ENCODE measurements around the gene ECE1. TPM values are rescaled to one million over a fixed set of nuclear protein-coding genes. Genes with fewer than 3 reads are reported as not detected.

Gene ECE1
- total and polyA plus RNA-seq, 9 of the 15 experiments (the other 6 are each of a cell fraction or from before 2014, with no cell fraction given): 0.56 to 34.8 (median 11.0) TPM

GRCh38 chr1:21176586-21177555 lies 113.4 kb downstream of the ECE1 start, which contains the start of gene EIF4G3 (continued):
- TF ChIP-seq GABPA (tag; conservative IDR thresholded peaks at IDR 0.05; ENCODE audit: low read depth) (0 out of 2 replicates have a peak, but pooled peaks have one; percentile 19), ZNF512 (tag; IDR thresholded peaks at IDR 0.05) (no peak), CEBPG (CRISPR knock-in tag; IDR thresholded peaks at IDR 0.05) (0 out of 2 replicates have a peak, but pooled peaks have one; percentile 21), CEBPG (tag; conservative IDR thresholded peaks at IDR 0.05 in 1 of 2, IDR thresholded peaks at IDR 0.05 in 1 of 2) (no peak), BCOR (IDR thresholded peaks at IDR 0.05) (peak; percentile 66; the same call in 1 of the 2 replicates), ZNF253 (CRISPR knock-in tag; conservative IDR thresholded peaks at IDR 0.05) (no peak), SMARCB1 (IDR thresholded peaks at IDR 0.05; ENCODE audit: insufficient read length, low read depth) (no peak), ZNF347 (CRISPR knock-in tag; IDR thresholded peaks at IDR 0.05; ENCODE audit: low read depth) (no peak), SAP30 (IDR thresholded peaks at IDR 0.05; ENCODE audit: borderline replicate concordance, insufficient read depth, low read depth, low read length, poor library complexity, severe bottlenecking) (no peak), ZNF316 (IDR thresholded peaks at IDR 0.05) (no peak), CBX8 (IDR thresholded peaks at IDR 0.05; ENCODE audit: borderline replicate concordance, extremely low read depth, low read depth, low read length, poor library complexity, severe bottlenecking) (no peak), ZNF174 (CRISPR knock-in tag; IDR thresholded peaks at IDR 0.05) (no peak), KDM2B (CRISPR knock-in tag; IDR thresholded peaks at IDR 0.05) (peak; percentile 72; the same call in 1 of the 2 replicates), NFRKB (IDR thresholded peaks at IDR 0.05; ENCODE audit: low read depth) (peak; percentile 81), PHF20 (IDR thresholded peaks at IDR 0.05; ENCODE audit: partially characterized antibody) (no peak), POLR2AphosphoS5 (IDR thresholded peaks at IDR 0.05; ENCODE audit: control insufficient read depth, insufficient read depth, low read depth, low read length) (peak; percentile 74; the same call in 1 of the 2 replicates), TBL1XR1 (IDR thresholded peaks at IDR 0.05; ENCODE audit: low read length in 2 of 2) (0 out of 4 replicates have a peak, but pooled peaks of 1 of the 2 experiments have one; percentile 22), POLR3G (IDR thresholded peaks at IDR 0.05; ENCODE audit: extremely low read depth, insufficient read length, insufficient replicate concordance) (no peak), ELK1 (CRISPR knock-in tag; IDR thresholded peaks at IDR 0.05) (no peak), SMC3 (conservative IDR thresholded peaks at IDR 0.05; ENCODE audit: insufficient read depth, low read depth, low read length) (no peak), FOXK2 (conservative IDR thresholded peaks at IDR 0.05 in 1 of 2, IDR thresholded peaks at IDR 0.05 in 1 of 2; ENCODE audit: low read depth in 2 of 2) (no peak)
- TF ChIP-seq, protein P1, sequence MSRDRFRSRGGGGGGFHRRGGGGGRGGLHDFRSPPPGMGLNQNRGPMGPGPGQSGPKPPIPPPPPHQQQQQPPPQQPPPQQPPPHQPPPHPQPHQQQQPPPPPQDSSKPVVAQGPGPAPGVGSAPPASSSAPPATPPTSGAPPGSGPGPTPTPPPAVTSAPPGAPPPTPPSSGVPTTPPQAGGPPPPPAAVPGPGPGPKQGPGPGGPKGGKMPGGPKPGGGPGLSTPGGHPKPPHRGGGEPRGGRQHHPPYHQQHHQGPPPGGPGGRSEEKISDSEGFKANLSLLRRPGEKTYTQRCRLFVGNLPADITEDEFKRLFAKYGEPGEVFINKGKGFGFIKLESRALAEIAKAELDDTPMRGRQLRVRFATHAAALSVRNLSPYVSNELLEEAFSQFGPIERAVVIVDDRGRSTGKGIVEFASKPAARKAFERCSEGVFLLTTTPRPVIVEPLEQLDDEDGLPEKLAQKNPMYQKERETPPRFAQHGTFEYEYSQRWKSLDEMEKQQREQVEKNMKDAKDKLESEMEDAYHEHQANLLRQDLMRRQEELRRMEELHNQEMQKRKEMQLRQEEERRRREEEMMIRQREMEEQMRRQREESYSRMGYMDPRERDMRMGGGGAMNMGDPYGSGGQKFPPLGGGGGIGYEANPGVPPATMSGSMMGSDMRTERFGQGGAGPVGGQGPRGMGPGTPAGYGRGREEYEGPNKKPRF (IDR thresholded peaks at IDR 0.05; ENCODE audit: low read depth, low read length): no peak
